Measurements from ENCODE around the gene KCNQ1OT1. TPM values are rescaled to one million over a fixed set of nuclear protein-coding genes. Genes with fewer than 3 reads are reported as not detected.

The KCNQ1OT1 gene
- total and polyA plus RNA-seq, 9 of the 15 experiments (the other 6 are each of a cell fraction or from before 2014, with no cell fraction given), result 0.04 to 2.3 (median 0.74) TPM

GRCh38 chr11:2748061-2748813, 48.4 kb upstream of the KCNQ1OT1 start (continued):
- peak; percentile 68 for TF ChIP-seq USF1 (CRISPR knock-in tag; IDR thresholded peaks at IDR 0.05)

DNA sequence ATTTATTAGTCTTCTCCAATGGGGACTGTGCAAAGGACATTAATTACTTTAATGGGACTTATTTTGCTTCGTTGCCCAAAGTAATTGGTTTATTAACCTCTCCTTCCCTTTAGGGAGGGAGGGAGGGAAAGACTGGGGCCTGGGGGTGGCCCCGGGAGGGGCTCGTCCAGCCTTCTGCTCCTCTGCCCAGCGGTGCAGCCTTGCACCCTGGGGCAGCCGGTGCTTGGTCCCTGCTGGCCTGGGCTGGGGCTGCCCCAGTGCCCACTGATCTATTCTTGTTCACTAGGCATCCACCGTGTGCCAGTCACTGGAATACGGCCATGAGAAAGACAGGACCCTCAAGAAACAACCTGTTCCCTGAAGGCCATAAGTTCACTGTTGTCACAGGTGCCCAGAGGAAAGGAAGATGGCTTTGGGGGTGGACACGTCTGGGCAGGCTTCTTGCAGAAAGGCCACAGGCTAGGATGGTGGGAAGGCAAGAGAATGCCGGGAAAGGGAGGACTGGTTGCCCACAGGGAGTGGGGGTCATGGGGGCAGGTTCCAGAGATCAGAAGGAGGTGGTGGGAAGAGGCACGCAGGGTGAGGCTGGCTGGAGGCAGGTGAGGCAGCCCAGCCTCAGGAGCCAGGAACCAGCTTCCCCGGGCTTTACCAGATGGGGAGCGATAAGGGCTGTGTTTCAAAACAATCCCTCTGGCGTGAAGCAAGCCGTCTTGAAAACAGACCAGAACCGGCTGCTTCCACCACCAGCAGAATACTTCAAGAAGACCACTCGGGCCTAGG, 47.6 kb upstream of the KCNQ1OT1 start:
- Histone ChIP-seq H3K4me2 (ENCODE audit: insufficient read depth, low read length) (peak overlapping the region; percentile 48), H4K20me1 (replicated peaks; ENCODE audit: control insufficient read depth, insufficient read depth, low read length) (no peaks in the 10 kb centered on the region), H3K36me3 (ENCODE audit: control insufficient read depth, insufficient read depth, low read length) (no peaks in the 10 kb centered on the region), H2AFZ (ENCODE audit: low read depth, low read length) (peak overlapping the region; percentile 70), H3K27ac (ENCODE audit: extremely low read depth, low read depth, low read length) (0 out of 3 replicates have a peak overlapping the region, but pooled peaks have one; percentile 20), H3K27me3 (ENCODE audit: control insufficient read depth in 2 of 2, insufficient read depth in 2 of 2, low read length in 2 of 2) (no peaks in the 10 kb centered on the region), H3K9ac (ENCODE audit: insufficient read depth in 1 of 2, low read depth in 2 of 2, low read length in 2 of 2) (peak overlapping the region; percentile 37 to 80; a peak in 2 of 4 replicates), H3K4me1 (replicated peaks in 1 of 2; ENCODE audit: control insufficient read depth in 2 of 2, insufficient read depth in 2 of 2, low read length in 2 of 2) (peaks cover 21 to 51% of the 10 kb centered on the region in 2 experiments; a peak in 4 of 5 replicates), H3K79me2 (ENCODE audit: control insufficient read depth, insufficient read depth, low read length) (no peaks in the 10 kb centered on the region), H3K9me3 (replicated peaks; ENCODE audit: control insufficient read depth, insufficient read depth, low read depth, low read length) (no peaks in the 10 kb centered on the region), H3K4me3 (no peak overlapping the region), H3K9me1 (ENCODE audit: control insufficient read depth, insufficient read depth, low read length) (no peaks in the 10 kb centered on the region)
- 24% methylated on average over 11 of the region's 16 CpGs for WGBS (ENCODE audit: insufficient coverage, low coverage, missing lambda C conversion rate)
- POLR2A ChIA-PET, result interaction anchor here (1.2 to 1.4 kb wide), 2 partner anchors 34 to 47 kb away, joined by 3 to 4 read pairs; partner anchors contain the start of gene KCNQ1OT1
- in situ Hi-C loops (cut with MboI), result no loop called here
- BruUV-seq (replicated peaks), result no TSS peak
- CTCF ChIA-PET (ENCODE audit: low intra/inter-chr PET ratio), result no interaction called here
- DNase-seq (ENCODE audit: extremely low read depth in 1 of 4, low spot score in 3 of 4) (peak; percentile 65 to 79 (median 71)), FAIRE-seq (peak; percentile 77), ATAC-seq (peak; percentile 75)
- intact Hi-C loops (cut with micrococcal nuclease), result no loop called here
- TF ChIP-seq MCM2 (IDR thresholded peaks at IDR 0.05; ENCODE audit: low read depth) (no peak), REST (IDR thresholded peaks at IDR 0.05; ENCODE audit: borderline replicate concordance) (peak; percentile 80), REST (CRISPR knock-in tag; IDR thresholded peaks at IDR 0.05; ENCODE audit: low read depth) (no peak), SMARCA4 (IDR thresholded peaks at IDR 0.05) (0 out of 2 replicates have a peak, but pooled peaks have one; percentile 37), RAD21 (CRISPR knock-in tag; conservative IDR thresholded peaks at IDR 0.05 in 1 of 2, IDR thresholded peaks at IDR 0.05 in 1 of 2) (no peak), ARID1B (IDR thresholded peaks at IDR 0.05) (peak; percentile 49; the same call in 1 of the 2 replicates), ZBTB7A (IDR thresholded peaks at IDR 0.05; ENCODE audit: borderline replicate concordance, control insufficient read depth, low read depth, low read length) (peak; percentile 2; the same call in 1 of the 2 replicates)
